ENCODE data around the gene MACC1. TPM values are rescaled to one million over a fixed set of nuclear protein-coding genes. Genes with fewer than 3 reads are reported as not detected.

MACC1 gene
- total RNA-seq, 1 donor from 2014 or later = 6.9 TPM

DNA sequence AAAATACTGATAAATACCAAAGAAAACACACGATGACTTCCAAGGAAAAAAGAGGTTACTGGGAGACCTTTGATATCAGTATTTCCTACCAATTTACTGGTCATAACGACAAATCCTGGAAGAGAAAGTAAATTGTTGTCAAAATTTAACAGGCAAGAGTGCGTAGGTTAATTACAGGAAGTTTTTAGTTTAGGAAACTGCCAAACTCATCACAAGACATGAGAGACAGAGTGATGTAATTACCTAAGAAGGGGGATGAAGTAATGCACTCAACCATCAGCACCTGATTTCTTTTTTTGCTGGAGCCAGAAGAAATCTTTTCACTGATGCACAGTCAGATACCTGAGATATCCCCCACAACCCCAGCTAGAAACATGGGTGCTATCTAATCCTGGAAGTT, 16.8 kb downstream of the MACC1 start:
- H3K4me1 ChIP-seq = no peaks in the 10 kb centered on the region
- intact Hi-C loops (cut with DNase I) = no loop called here
- H3K4me3 ChIP-seq = no peak overlapping the region
- H3K27me3 ChIP-seq = no peaks in the 10 kb centered on the region
- DNase-seq (ENCODE audit: extremely low spot score in 2 of 2) = no peak
- no peaks in the 10 kb centered on the region for H3K9me3 ChIP-seq
- TF ChIP-seq CTCF (IDR thresholded peaks at IDR 0.05) (no peak), POLR2AphosphoS5 (IDR thresholded peaks at IDR 0.05; ENCODE audit: insufficient read depth in 1 of 2, low read depth in 1 of 2) (no peak), POLR2A (IDR thresholded peaks at IDR 0.05) (no peak)
- H3K27ac ChIP-seq = no peak overlapping the region
- H3K36me3 ChIP-seq = no peaks in the 10 kb centered on the region

GRCh38 chr7:20199015-20199737, 18.0 kb downstream of the MACC1 start:
- no peaks in the 10 kb centered on the region for H3K4me1 ChIP-seq
- H3K9me3 ChIP-seq = no peaks in the 10 kb centered on the region
- intact Hi-C loops (cut with DNase I) = no loop called here
- DNase-seq (ENCODE audit: extremely low spot score in 2 of 2) = no peak
- no peak overlapping the region for H3K27ac ChIP-seq
- no peak overlapping the region for H3K4me3 ChIP-seq
- no peaks in the 10 kb centered on the region for H3K36me3 ChIP-seq
- TF ChIP-seq POLR2A (IDR thresholded peaks at IDR 0.05) (no peak), CTCF (IDR thresholded peaks at IDR 0.05) (no peak), POLR2AphosphoS5 (IDR thresholded peaks at IDR 0.05; ENCODE audit: insufficient read depth in 1 of 2, low read depth in 1 of 2) (no peak)
- no peaks in the 10 kb centered on the region for H3K27me3 ChIP-seq

DNA sequence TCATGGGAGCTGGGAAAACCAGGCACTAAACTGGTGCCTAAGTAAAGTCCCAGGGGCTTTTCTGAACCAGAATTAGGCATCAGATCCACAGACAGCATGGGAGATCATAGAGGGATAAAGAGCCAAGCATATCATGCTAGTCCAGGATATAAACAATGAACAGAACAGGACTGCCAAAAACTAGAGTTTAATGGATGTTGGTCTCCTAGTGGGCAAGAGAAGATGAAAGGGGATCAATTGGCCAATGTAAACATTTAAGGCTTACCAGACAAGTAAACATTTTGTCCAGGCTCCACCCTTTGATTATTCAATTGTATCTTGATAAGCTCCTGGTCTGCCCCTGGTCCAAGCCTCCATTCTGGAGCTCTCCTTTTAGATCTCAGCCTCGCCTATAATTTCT, 18.9 kb downstream of the MACC1 start:
- no peaks in the 10 kb centered on the region for H3K27me3 ChIP-seq
- no peaks in the 10 kb centered on the region for H3K36me3 ChIP-seq
- no peak overlapping the region for H3K27ac ChIP-seq
- H3K9me3 ChIP-seq = no peaks in the 10 kb centered on the region
- H3K4me3 ChIP-seq = no peak overlapping the region
- no peaks in the 10 kb centered on the region for H3K4me1 ChIP-seq
- intact Hi-C loops (cut with DNase I) = no loop called here
- TF ChIP-seq POLR2AphosphoS5 (IDR thresholded peaks at IDR 0.05; ENCODE audit: insufficient read depth in 1 of 2, low read depth in 1 of 2) (no peak), CTCF (IDR thresholded peaks at IDR 0.05) (no peak), POLR2A (IDR thresholded peaks at IDR 0.05) (no peak)
- no peak for DNase-seq (ENCODE audit: extremely low spot score in 2 of 2)

DNA sequence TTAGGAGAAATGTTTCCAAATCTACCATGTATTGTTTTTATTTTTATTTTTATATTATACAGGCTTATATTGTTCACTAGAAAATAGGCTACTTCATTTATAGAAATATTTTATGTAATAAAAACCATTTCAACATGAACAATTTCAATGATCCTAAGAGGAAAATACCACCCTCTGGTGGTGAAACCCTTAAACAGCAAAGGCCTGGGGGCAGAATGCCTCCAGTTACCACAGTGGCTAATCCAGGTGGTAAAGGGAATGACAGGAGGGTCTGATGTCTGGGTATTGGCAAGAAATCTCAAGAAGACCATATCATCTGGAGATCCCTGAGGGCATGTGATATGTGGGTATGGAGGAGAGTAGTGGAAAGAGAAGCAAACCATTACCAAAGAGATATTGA, 19.3 kb downstream of the MACC1 start:
- DNase-seq (ENCODE audit: extremely low spot score in 2 of 2) = no peak
- no peak overlapping the region for H3K4me3 ChIP-seq
- no peak overlapping the region for H3K27ac ChIP-seq
- intact Hi-C loops (cut with DNase I) = no loop called here
- H3K9me3 ChIP-seq = no peaks in the 10 kb centered on the region
- H3K36me3 ChIP-seq = no peaks in the 10 kb centered on the region
- no peaks in the 10 kb centered on the region for H3K27me3 ChIP-seq
- TF ChIP-seq CTCF (IDR thresholded peaks at IDR 0.05) (no peak), POLR2A (IDR thresholded peaks at IDR 0.05) (no peak), POLR2AphosphoS5 (IDR thresholded peaks at IDR 0.05; ENCODE audit: insufficient read depth in 1 of 2, low read depth in 1 of 2) (no peak)
- no peaks in the 10 kb centered on the region for H3K4me1 ChIP-seq

- H3K27ac ChIP-seq = no peak overlapping the region
- no peak for TF ChIP-seq POLR2A (IDR thresholded peaks at IDR 0.05)
- no peak for TF ChIP-seq POLR2AphosphoS5 (IDR thresholded peaks at IDR 0.05; ENCODE audit: insufficient read depth in 1 of 2, low read depth in 1 of 2)
- no peak for TF ChIP-seq CTCF (IDR thresholded peaks at IDR 0.05)
- H3K27me3 ChIP-seq = no peaks in the 10 kb centered on the region
- no peaks in the 10 kb centered on the region for H3K4me1 ChIP-seq
- intact Hi-C loops (cut with DNase I) = no loop called here
- H3K36me3 ChIP-seq = no peaks in the 10 kb centered on the region
- no peak overlapping the region for H3K4me3 ChIP-seq
- no peak for DNase-seq (ENCODE audit: extremely low spot score in 2 of 2)
- H3K9me3 ChIP-seq = no peaks in the 10 kb centered on the region
Observed at GRCh38 chr7:20197125-20197748, 19.9 kb downstream of the MACC1 start.

All from vagina (tissue), 2 donors.